GM12878 (cell line): ENCODE data around the gene CDK5RAP1. TPM values are rescaled to one million over a fixed set of nuclear protein-coding genes. Genes with fewer than 3 reads are reported as not detected.

Experiments
- CHD1 ChIP-seq: IDR thresholded peaks from 2 replicates; pipeline ENCODE4 v1.6.1; 2012; ENCODE audit warnings: low read depth, low read length, improper control_type of control experiment
- CHD2 ChIP-seq: IDR thresholded peaks from 2 replicates; pipeline ENCODE4 v1.6.1; 2011; ENCODE audit warnings: low read depth, low read length, improper control_type of control experiment, borderline replicate concordance
- CREB1 ChIP-seq: IDR thresholded peaks from 2 replicates; pipeline ENCODE4 v1.6.1; 2012; ENCODE audit warnings: low read depth, mild to moderate bottlenecking, inconsistent platforms
- FOS ChIP-seq: IDR thresholded peaks from 3 replicates; pipeline ENCODE4 v1.6.1; 2011; ENCODE audit warnings: borderline replicate concordance; ENCODE audit not compliant: insufficient read length; ENCODE audit errors: extremely low read depth
- HDGF ChIP-seq: fragments of 450-650 bp; IDR thresholded peaks from 2 replicates; pipeline ENCODE4 v1.6.1; 2016; ENCODE audit warnings: antibody characterized with exemption
- KDM1A ChIP-seq: fragments of 200-600 bp; sonication (generic); IDR thresholded peaks from 2 replicates; pipeline ENCODE4 v1.6.1; 2016; ENCODE audit warnings: borderline replicate concordance
- MTA3 ChIP-seq: IDR thresholded peaks from 2 replicates; pipeline ENCODE4 v1.6.1; 2012; ENCODE audit warnings: low read length, inconsistent platforms, borderline replicate concordance
- NFIC ChIP-seq: IDR thresholded peaks from 2 replicates; pipeline ENCODE4 v1.6.1; 2012; ENCODE audit warnings: low read depth, mild to moderate bottlenecking, inconsistent platforms, low read length, moderate library complexity
- RBBP5 ChIP-seq: fragments of 200-600 bp; sonication (generic); conservative IDR thresholded peaks from 2 replicates; pipeline ENCODE4 v1.6.1; 2016
- REST ChIP-seq: IDR thresholded peaks from 2 replicates; pipeline ENCODE4 v1.6.1; 2012; ENCODE audit warnings: mild to moderate bottlenecking, low read depth, low read length
- SIX5 ChIP-seq: IDR thresholded peaks from 2 replicates; pipeline ENCODE4 v1.6.1; 2011; ENCODE audit warnings: mild to moderate bottlenecking, low read depth, low read length, moderate library complexity; ENCODE audit not compliant: severe bottlenecking
- STAT1 ChIP-seq: fragments of 450-650 bp; conservative IDR thresholded peaks from 2 replicates; pipeline ENCODE4 v1.6.1; 2014; ENCODE audit warnings: antibody characterized with exemption, mild to moderate bottlenecking
- SUZ12 ChIP-seq: fragments of 200-600 bp; sonication (generic); IDR thresholded peaks from one replicate; pipeline ENCODE4 v1.6.1; 2018; ENCODE audit warnings: antibody characterized with exemption, mild to moderate bottlenecking; ENCODE audit not compliant: unreplicated experiment
- polyA plus RNA-seq, 11 experiments: library from polyadenylated mRNA; depleted of rRNA in 4 of 11; unstranded in 6 of 11; stranded (reverse) in 5 of 11; fragments of >200 nt; fragmentation: Nextera tagmentation in 4 of 11; fragmentation: Illumina TruSeq in 1 of 11; extraction: Ambion mirVana in 4 of 11; extraction: Trizol in 1 of 11; gene quantifications; 1 replicate in 1 of 11; 2 replicates in 10 of 11; pipeline versions ENCODE4 v1.2.1 to v1.2.3, GENCODE V29; 2011 to 2016; ENCODE audit warnings: inconsistent platforms in 2 of 11, missing spikeins in 2 of 11, low read depth in 1 of 11
- total RNA-seq, 4 experiments: library from RNA; depleted of rRNA in 3 of 4; stranded (reverse); fragments of >200 nt in 3 of 4; fragmentation: Illumina TruSeq in 1 of 4; extraction: Trizol in 1 of 4; gene quantifications; 2 replicates each; pipeline versions ENCODE4 v1.2.1 to v1.2.3, GENCODE V29; 2013 to 2021

The CDK5RAP1 gene
- total and polyA plus RNA-seq, 10 of the 15 experiments (the other 5 are each of a cell fraction or from before 2014, with no cell fraction given), result 30.4 to 67.6 (median 38.8) TPM

- TF ChIP-seq NFIC (no peak), SUZ12 (no peak), RBBP5 (no peak), SIX5 (no peak), FOS (no peak), MTA3 (no peak), KDM1A (no peak), CHD1 (no peak), STAT1 (no peak), CHD2 (no peak), HDGF (no peak), CREB1 (no peak), REST (no peak)
These were observed 48.3 kb downstream of the CDK5RAP1 start (continued) for GRCh38 chr20:33353013-33353402.
